GM23338 (cell line): Measurements from ENCODE around the gene CCDC74B. TPM values are rescaled to one million over a fixed set of nuclear protein-coding genes. Genes with fewer than 3 reads are reported as not detected.

ENCODE experiments used
- ATAC-seq: fragments of 200-7000 bp; cut with Tn5 transposase; 3 replicates; pipeline ENCODE4 v1.9.1; 2020
- DNase-seq: peaks from one replicate; pipeline ENCODE4 v3.0.0-alpha.2; 2015; ENCODE audit warnings: low spot score
- H2AFZ ChIP-seq: fragments of 200-600 bp; sonication (generic); 2 replicates; pipeline ENCODE4 v1.8.0; 2016; ENCODE audit warnings: antibody characterized with exemption, mild to moderate bottlenecking, moderate library complexity
- H3F3A ChIP-seq: fragments of 200-600 bp; sonication (generic); replicated peaks from 2 replicates; pipeline ENCODE4 v1.8.0; 2017; ENCODE audit warnings: antibody characterized with exemption, mixed run types, low read depth
- H3K27ac ChIP-seq: fragments of 200-600 bp; sonication (generic); 2 replicates; pipeline ENCODE4 v1.6.1; 2016; ENCODE audit warnings: low read depth
- H3K27me3 ChIP-seq: fragments of 200-600 bp; sonication (generic); 2 replicates; pipeline ENCODE4 v1.8.0; 2016; ENCODE audit warnings: mild to moderate bottlenecking, mixed run types, moderate library complexity; ENCODE audit not compliant: insufficient read depth
- H3K36me3 ChIP-seq: fragments of 200-600 bp; sonication (generic); 2 replicates; pipeline ENCODE4 v1.8.0; 2016; ENCODE audit warnings: mild to moderate bottlenecking; ENCODE audit not compliant: insufficient read depth
- H3K4me1 ChIP-seq: fragments of 200-600 bp; sonication (generic); 2 replicates; pipeline ENCODE4 v1.8.0; 2016; ENCODE audit warnings: mild to moderate bottlenecking, moderate library complexity; ENCODE audit not compliant: insufficient read depth
- H3K4me2 ChIP-seq: fragments of 200-600 bp; sonication (generic); 2 replicates; pipeline ENCODE4 v1.7.1; 2017; ENCODE audit warnings: mixed run types
- H3K4me3 ChIP-seq: fragments of 200-600 bp; sonication (generic); 2 replicates; pipeline ENCODE4 v1.6.1; 2016; ENCODE audit warnings: mixed run types
- H3K79me2 ChIP-seq: fragments of 200-600 bp; sonication (generic); replicated peaks from 2 replicates; pipeline ENCODE4 v1.8.0; 2017; ENCODE audit warnings: mild to moderate bottlenecking; ENCODE audit not compliant: insufficient read depth
- H3K9me2 ChIP-seq: fragments of 200-600 bp; sonication (generic); 2 replicates; pipeline ENCODE4 v1.8.0; 2017; ENCODE audit not compliant: insufficient read depth
- H4K20me1 ChIP-seq: fragments of 200-600 bp; sonication (generic); replicated peaks from 2 replicates; pipeline ENCODE4 v1.8.0; 2017; ENCODE audit warnings: mild to moderate bottlenecking; ENCODE audit not compliant: insufficient read depth
- H3K27ac Mint-ChIP-seq: 2 replicates; pipeline ENCODE4 v1.8.0; 2020; ENCODE audit warnings: inconsistent platforms, mild to moderate bottlenecking, moderate library complexity, mixed read lengths
- H3K27me3 Mint-ChIP-seq: 3 replicates; pipeline ENCODE4 v1.8.0; 2022; ENCODE audit warnings: low read depth, mild to moderate bottlenecking, moderate library complexity, mixed read lengths, inconsistent platforms; ENCODE audit not compliant: insufficient read depth, poor library complexity
- H3K36me3 Mint-ChIP-seq: 3 replicates; pipeline ENCODE4 v1.8.0; 2021; ENCODE audit warnings: low read depth, mild to moderate bottlenecking, inconsistent platforms, moderate library complexity, mixed read lengths
- H3K4me1 Mint-ChIP-seq: 3 replicates; pipeline ENCODE4 v1.8.0; 2020; ENCODE audit warnings: mild to moderate bottlenecking, inconsistent platforms, mixed read lengths
- H3K4me3 Mint-ChIP-seq: 3 replicates; pipeline ENCODE4 v1.8.0; 2021; ENCODE audit warnings: moderate library complexity, mild to moderate bottlenecking, inconsistent platforms, mixed read lengths
- H3K9me3 Mint-ChIP-seq: 3 replicates; pipeline ENCODE4 v1.8.0; 2020; ENCODE audit warnings: moderate library complexity, mild to moderate bottlenecking, inconsistent platforms, mixed read lengths
- CREB1 ChIP-seq: fragments of 250-450 bp; sonication (Bioruptor Pico); IDR thresholded peaks from 2 replicates; pipeline ENCODE4 v1.5.0; 2020; ENCODE audit warnings: low read depth, mild to moderate bottlenecking, moderate library complexity
- CTCF ChIP-seq, 2 experiments: fragments of 200-600 bp in 1 of 2; sonication (generic) in 1 of 2; conservative IDR thresholded peaks; 2 replicates each; pipeline versions ENCODE4 v1.5.1 to v1.6.1; 2016 to 2017; ENCODE audit warnings: antibody characterized with exemption in 2 of 2, low read depth in 2 of 2, mild to moderate bottlenecking in 2 of 2, moderate library complexity in 1 of 2
- EZH2 ChIP-seq: fragments of 200-600 bp; sonication (generic); IDR thresholded peaks from one replicate; pipeline ENCODE4 v1.8.0; 2017; ENCODE audit warnings: antibody characterized with exemption, mild to moderate bottlenecking, low read depth; ENCODE audit not compliant: unreplicated experiment
- EZH2phosphoT487 ChIP-seq: fragments of 200-600 bp; sonication (generic); IDR thresholded peaks from one replicate; pipeline ENCODE4 v1.8.1; 2018; ENCODE audit warnings: antibody characterized with exemption; ENCODE audit not compliant: unreplicated experiment
- JUNB ChIP-seq: IDR thresholded peaks from one replicate; pipeline ENCODE4 v1.6.1; 2016; ENCODE audit warnings: antibody characterized with exemption; ENCODE audit not compliant: unreplicated experiment
- NANOG ChIP-seq: IDR thresholded peaks from 2 replicates; pipeline ENCODE4 v1.6.1; 2016; ENCODE audit warnings: antibody characterized with exemption, borderline replicate concordance
- POLR2AphosphoS5 ChIP-seq: IDR thresholded peaks from 2 replicates; pipeline ENCODE4 v1.6.1; 2016; ENCODE audit warnings: antibody characterized with exemption, low read depth
- REST ChIP-seq: IDR thresholded peaks from one replicate; pipeline ENCODE4 v1.6.1; 2018; ENCODE audit warnings: antibody characterized with exemption; ENCODE audit not compliant: unreplicated experiment
- STAT1 ChIP-seq: IDR thresholded peaks from one replicate; pipeline ENCODE4 v1.6.1; 2016; ENCODE audit warnings: antibody characterized with exemption; ENCODE audit not compliant: unreplicated experiment
- ZNF114 ChIP-seq: fragments of 250-450 bp; sonication (Bioruptor Pico); IDR thresholded peaks from 2 replicates; pipeline ENCODE4 v1.5.0; 2020; ENCODE audit warnings: mild to moderate bottlenecking, moderate library complexity
- ZNF331 ChIP-seq: fragments of 250-450 bp; sonication (Bioruptor Pico); IDR thresholded peaks from 2 replicates; pipeline ENCODE4 v1.5.0; 2020; ENCODE audit warnings: low read depth, mild to moderate bottlenecking, moderate library complexity
- polyA plus RNA-seq: library from polyadenylated mRNA; unstranded; fragments of >200 nt; fragmentation: Nextera tagmentation; extraction: Ambion mirVana; gene quantifications from 2 replicates; pipeline ENCODE4 v1.2.1, GENCODE V29; 2016
- total RNA-seq: library from RNA; depleted of rRNA; stranded (reverse); fragments of >200 nt; shearing (Covaris generic); gene quantifications from 2 replicates; pipeline ENCODE4 v1.2.3, GENCODE V29; 2014
- TF ChIP-seq, protein P1 (sequence below): IDR thresholded peaks from 2 replicates; pipeline ENCODE4 v1.6.1; 2016; ENCODE audit warnings: antibody characterized with exemption
- TF ChIP-seq, protein P2 (sequence below): fragments of 250-450 bp; sonication (Bioruptor Pico); IDR thresholded peaks from 2 replicates; pipeline ENCODE4 v1.5.0; 2020; ENCODE audit warnings: mild to moderate bottlenecking, moderate library complexity

The CCDC74B gene
- total and polyA plus RNA-seq, 2 experiments from 2014 or later = 16.4 to 34.5 TPM

DNA sequence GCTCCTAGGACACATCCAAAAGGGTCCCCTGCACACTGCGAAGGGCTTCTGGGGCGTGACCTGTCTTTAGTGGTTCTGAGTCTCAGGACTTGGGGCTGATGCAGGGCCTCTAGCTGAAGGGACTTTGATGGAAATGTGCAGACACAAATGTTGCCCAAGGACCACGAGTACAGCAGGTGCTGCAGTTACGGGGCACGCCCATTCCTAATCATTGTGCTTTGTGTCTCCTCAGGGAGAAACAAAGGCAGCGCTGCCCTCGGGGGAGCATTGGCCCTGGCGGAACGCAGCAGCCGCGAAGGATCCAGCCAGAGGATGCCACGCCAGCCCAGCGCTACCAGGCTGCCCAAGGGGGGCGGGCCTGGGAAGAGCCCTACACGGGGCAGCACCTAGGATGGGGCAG lies 45.3 kb upstream of the CCDC74B start:
- peaks cover 3% of the 10 kb centered on the region; the same call in 1 of the 3 replicates for H3K4me1 Mint-ChIP-seq
- H4K20me1 ChIP-seq = no peaks in the 10 kb centered on the region
- no peaks in the 10 kb centered on the region for H3K36me3 Mint-ChIP-seq
- no peaks in the 10 kb centered on the region for H3K4me1 ChIP-seq
- no peak overlapping the region for H3K27ac ChIP-seq
- H2AFZ ChIP-seq = no peak overlapping the region
- no peaks in the 10 kb centered on the region for H3K36me3 ChIP-seq
- H3K27ac Mint-ChIP-seq = no peak overlapping the region
- H3K27me3 ChIP-seq = no peaks in the 10 kb centered on the region
- TF ChIP-seq CTCF (conservative IDR thresholded peaks at IDR 0.05; ENCODE audit: low read depth in 2 of 2) (no peak), CREB1 (CRISPR knock-in tag) (no peak), JUNB (no peak), NANOG (no peak), ZNF114 (CRISPR knock-in tag) (no peak), ZNF331 (CRISPR knock-in tag) (no peak), EZH2 (no peak), POLR2AphosphoS5 (no peak), EZH2phosphoT487 (no peak), STAT1 (no peak), REST (no peak)
- TF ChIP-seq, protein P1, sequence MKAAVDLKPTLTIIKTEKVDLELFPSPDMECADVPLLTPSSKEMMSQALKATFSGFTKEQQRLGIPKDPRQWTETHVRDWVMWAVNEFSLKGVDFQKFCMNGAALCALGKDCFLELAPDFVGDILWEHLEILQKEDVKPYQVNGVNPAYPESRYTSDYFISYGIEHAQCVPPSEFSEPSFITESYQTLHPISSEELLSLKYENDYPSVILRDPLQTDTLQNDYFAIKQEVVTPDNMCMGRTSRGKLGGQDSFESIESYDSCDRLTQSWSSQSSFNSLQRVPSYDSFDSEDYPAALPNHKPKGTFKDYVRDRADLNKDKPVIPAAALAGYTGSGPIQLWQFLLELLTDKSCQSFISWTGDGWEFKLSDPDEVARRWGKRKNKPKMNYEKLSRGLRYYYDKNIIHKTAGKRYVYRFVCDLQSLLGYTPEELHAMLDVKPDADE = no peak
- TF ChIP-seq, protein P2, sequence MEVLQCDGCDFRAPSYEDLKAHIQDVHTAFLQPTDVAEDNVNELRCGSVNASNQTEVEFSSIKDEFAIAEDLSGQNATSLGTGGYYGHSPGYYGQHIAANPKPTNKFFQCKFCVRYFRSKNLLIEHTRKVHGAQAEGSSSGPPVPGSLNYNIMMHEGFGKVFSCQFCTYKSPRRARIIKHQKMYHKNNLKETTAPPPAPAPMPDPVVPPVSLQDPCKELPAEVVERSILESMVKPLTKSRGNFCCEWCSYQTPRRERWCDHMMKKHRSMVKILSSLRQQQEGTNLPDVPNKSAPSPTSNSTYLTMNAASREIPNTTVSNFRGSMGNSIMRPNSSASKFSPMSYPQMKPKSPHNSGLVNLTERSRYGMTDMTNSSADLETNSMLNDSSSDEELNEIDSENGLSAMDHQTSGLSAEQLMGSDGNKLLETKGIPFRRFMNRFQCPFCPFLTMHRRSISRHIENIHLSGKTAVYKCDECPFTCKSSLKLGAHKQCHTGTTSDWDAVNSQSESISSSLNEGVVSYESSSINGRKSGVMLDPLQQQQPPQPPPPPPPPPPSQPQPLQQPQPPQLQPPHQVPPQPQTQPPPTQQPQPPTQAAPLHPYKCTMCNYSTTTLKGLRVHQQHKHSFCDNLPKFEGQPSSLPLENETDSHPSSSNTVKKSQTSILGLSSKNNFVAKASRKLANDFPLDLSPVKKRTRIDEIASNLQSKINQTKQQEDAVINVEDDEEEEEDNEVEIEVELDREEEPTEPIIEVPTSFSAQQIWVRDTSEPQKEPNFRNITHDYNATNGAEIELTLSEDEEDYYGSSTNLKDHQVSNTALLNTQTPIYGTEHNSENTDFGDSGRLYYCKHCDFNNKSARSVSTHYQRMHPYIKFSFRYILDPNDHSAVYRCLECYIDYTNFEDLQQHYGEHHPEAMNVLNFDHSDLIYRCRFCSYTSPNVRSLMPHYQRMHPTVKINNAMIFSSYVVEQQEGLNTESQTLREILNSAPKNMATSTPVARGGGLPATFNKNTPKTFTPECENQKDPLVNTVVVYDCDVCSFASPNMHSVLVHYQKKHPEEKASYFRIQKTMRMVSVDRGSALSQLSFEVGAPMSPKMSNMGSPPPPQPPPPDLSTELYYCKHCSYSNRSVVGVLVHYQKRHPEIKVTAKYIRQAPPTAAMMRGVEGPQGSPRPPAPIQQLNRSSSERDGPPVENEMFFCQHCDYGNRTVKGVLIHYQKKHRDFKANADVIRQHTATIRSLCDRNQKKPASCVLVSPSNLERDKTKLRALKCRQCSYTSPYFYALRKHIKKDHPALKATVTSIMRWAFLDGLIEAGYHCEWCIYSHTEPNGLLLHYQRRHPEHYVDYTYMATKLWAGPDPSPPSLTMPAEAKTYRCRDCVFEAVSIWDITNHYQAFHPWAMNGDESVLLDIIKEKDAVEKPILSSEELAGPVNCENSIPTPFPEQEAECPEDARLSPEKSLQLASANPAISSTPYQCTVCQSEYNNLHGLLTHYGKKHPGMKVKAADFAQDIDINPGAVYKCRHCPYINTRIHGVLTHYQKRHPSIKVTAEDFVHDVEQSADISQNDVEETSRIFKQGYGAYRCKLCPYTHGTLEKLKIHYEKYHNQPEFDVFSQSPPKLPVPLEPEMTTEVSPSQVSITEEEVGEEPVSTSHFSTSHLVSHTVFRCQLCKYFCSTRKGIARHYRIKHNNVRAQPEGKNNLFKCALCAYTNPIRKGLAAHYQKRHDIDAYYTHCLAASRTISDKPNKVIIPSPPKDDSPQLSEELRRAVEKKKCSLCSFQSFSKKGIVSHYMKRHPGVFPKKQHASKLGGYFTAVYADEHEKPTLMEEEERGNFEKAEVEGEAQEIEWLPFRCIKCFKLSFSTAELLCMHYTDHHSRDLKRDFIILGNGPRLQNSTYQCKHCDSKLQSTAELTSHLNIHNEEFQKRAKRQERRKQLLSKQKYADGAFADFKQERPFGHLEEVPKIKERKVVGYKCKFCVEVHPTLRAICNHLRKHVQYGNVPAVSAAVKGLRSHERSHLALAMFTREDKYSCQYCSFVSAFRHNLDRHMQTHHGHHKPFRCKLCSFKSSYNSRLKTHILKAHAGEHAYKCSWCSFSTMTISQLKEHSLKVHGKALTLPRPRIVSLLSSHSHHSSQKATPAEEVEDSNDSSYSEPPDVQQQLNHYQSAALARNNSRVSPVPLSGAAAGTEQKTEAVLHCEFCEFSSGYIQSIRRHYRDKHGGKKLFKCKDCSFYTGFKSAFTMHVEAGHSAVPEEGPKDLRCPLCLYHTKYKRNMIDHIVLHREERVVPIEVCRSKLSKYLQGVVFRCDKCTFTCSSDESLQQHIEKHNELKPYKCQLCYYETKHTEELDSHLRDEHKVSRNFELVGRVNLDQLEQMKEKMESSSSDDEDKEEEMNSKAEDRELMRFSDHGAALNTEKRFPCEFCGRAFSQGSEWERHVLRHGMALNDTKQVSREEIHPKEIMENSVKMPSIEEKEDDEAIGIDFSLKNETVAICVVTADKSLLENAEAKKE (CRISPR knock-in tag) = no peak
- ATAC-seq (no peak), DNase-seq (no peak)
- H3K9me3 Mint-ChIP-seq = no peaks in the 10 kb centered on the region
- H3K9me2 ChIP-seq = no peaks in the 10 kb centered on the region
- H3K79me2 ChIP-seq = no peaks in the 10 kb centered on the region
- no peaks in the 10 kb centered on the region for H3F3A ChIP-seq
- no peak overlapping the region for H3K4me3 Mint-ChIP-seq
- no peak overlapping the region for H3K4me3 ChIP-seq
- no peaks in the 10 kb centered on the region for H3K27me3 Mint-ChIP-seq
- H3K4me2 ChIP-seq = no peak overlapping the region
